Measurements from ENCODE around the gene DNM2. TPM values are rescaled to one million over a fixed set of nuclear protein-coding genes. Genes with fewer than 3 reads are reported as not detected.

DNM2 gene
- polyA plus RNA-seq, 2 of the 4 experiments (the other 2 are of a cell fraction), result 32.9 to 58.5 TPM

- ATAC-seq, result no peak
- Histone ChIP-seq H3K27ac (no peak overlapping the region), H3K4me2 (no peak overlapping the region), H3K9me3 (no peaks in the 10 kb centered on the region), H3K4me3 (no peak overlapping the region), H3K4me1 (no peaks in the 10 kb centered on the region)
- TF ChIP-seq HEYL (CRISPR knock-in tag; IDR thresholded peaks at IDR 0.05) (no peak), ZFP36 (IDR thresholded peaks at IDR 0.05; ENCODE audit: borderline replicate concordance, partially characterized antibody) (no peak), EP300 (IDR thresholded peaks at IDR 0.05) (no peak), USF2 (IDR thresholded peaks at IDR 0.05) (no peak), SREBF2 (IDR thresholded peaks at IDR 0.05) (no peak), CEBPB (IDR thresholded peaks at IDR 0.05) (no peak), KDM1A (IDR thresholded peaks at IDR 0.05; ENCODE audit: low read depth) (no peak), FOSL2 (IDR thresholded peaks at IDR 0.05) (no peak), FOSL2 (CRISPR knock-in tag; IDR thresholded peaks at IDR 0.05) (no peak), CTCF (IDR thresholded peaks at IDR 0.05) (no peak), ZNF302 (CRISPR knock-in tag; IDR thresholded peaks at IDR 0.05) (no peak), NFE2L2 (conservative IDR thresholded peaks at IDR 0.05; ENCODE audit: low read length) (no peak), MYC (IDR thresholded peaks at IDR 0.05; ENCODE audit: borderline replicate concordance, low read length) (no peak), RAD21 (conservative IDR thresholded peaks at IDR 0.05 in 1 of 2, IDR thresholded peaks at IDR 0.05 in 1 of 2) (no peak)
- TF ChIP-seq, protein P1, sequence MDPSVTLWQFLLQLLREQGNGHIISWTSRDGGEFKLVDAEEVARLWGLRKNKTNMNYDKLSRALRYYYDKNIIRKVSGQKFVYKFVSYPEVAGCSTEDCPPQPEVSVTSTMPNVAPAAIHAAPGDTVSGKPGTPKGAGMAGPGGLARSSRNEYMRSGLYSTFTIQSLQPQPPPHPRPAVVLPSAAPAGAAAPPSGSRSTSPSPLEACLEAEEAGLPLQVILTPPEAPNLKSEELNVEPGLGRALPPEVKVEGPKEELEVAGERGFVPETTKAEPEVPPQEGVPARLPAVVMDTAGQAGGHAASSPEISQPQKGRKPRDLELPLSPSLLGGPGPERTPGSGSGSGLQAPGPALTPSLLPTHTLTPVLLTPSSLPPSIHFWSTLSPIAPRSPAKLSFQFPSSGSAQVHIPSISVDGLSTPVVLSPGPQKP (IDR thresholded peaks at IDR 0.05; ENCODE audit: low read depth, low read length), result no peak
- WGBS (ENCODE audit: missing lambda C conversion rate), result 92% methylated on average over 10 of the region's 10 CpGs
- POLR2A ChIA-PET, result no interaction called here
- FAIRE-seq, result no peak
- DNase-seq (ENCODE audit: low read depth in 1 of 2, low spot score in 1 of 2), result no peak
- CTCF ChIA-PET, result interaction anchor here (1.0 kb wide), 1 partner anchor 9 kb away, joined by 4 read pairs; the partner anchor contains the start of gene DNM2
These were observed 8.4 kb downstream of the DNM2 start for GRCh38 chr19:10726268-10726667.

DNA sequence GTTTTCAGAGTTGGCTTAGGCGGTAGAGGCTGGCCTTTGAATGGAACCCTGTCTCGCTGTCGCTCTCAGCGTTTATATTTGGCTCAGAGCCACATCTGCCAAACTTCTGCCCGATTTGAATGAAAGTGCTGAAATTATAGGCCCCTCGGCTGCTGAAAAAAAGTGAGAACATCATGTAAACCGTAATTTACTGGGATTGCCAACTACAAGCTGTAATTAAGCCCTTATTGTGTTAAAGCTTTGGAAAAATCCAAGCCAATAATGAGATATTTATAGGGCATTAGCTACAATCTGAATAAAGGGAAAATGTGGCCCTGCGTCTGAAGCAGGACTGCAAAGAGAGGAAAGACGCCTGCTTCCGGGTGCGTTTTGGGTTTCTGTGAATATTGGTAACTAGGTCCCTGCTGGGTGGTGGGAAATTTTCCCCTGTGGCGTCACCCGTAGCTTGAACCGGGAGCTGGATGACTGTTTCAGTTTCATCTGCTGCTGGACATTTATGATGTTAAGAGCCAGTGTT is 9.9 kb downstream of the DNM2 start:
- ChIA-PET POLR2A (interaction anchor here (1.2 kb wide), 1 partner anchor 10 kb away, joined by 4 read pairs; the partner anchor contains the start of gene DNM2), CTCF (no interaction called here)
- no peak overlapping the region for H3K4me2 ChIP-seq
- no peak for FAIRE-seq
- no peak for ATAC-seq
- no peak overlapping the region for H3K4me3 ChIP-seq
- no peak for DNase-seq (ENCODE audit: low read depth in 1 of 2, low spot score in 1 of 2)
- H3K9me3 ChIP-seq, result no peaks in the 10 kb centered on the region
- WGBS (ENCODE audit: missing lambda C conversion rate), result 93% methylated on average over 14 of the region's 14 CpGs
- no peaks in the 10 kb centered on the region for H3K4me1 ChIP-seq
- no peak overlapping the region for H3K27ac ChIP-seq
- TF ChIP-seq HDAC2 (IDR thresholded peaks at IDR 0.05) (no peak), ZSCAN20 (CRISPR knock-in tag; IDR thresholded peaks at IDR 0.05) (no peak), ZFP36 (IDR thresholded peaks at IDR 0.05; ENCODE audit: borderline replicate concordance, partially characterized antibody) (no peak), CHD2 (IDR thresholded peaks at IDR 0.05; ENCODE audit: low read length, partially characterized antibody) (no peak), SREBF2 (IDR thresholded peaks at IDR 0.05) (no peak), HMGXB4 (CRISPR knock-in tag; IDR thresholded peaks at IDR 0.05; ENCODE audit: borderline replicate concordance) (no peak), ATOH8 (CRISPR knock-in tag; IDR thresholded peaks at IDR 0.05; ENCODE audit: low read depth) (no peak), HOXB5 (CRISPR knock-in tag; IDR thresholded peaks at IDR 0.05) (no peak), NFE2L2 (conservative IDR thresholded peaks at IDR 0.05; ENCODE audit: low read length) (no peak), GATA3 (IDR thresholded peaks at IDR 0.05; ENCODE audit: borderline replicate concordance) (no peak), PHF8 (IDR thresholded peaks at IDR 0.05; ENCODE audit: borderline replicate concordance, low read depth) (no peak), REST (IDR thresholded peaks at IDR 0.05) (no peak), BCL3 (IDR thresholded peaks at IDR 0.05) (no peak), POLR2AphosphoS2 (conservative IDR thresholded peaks at IDR 0.05; ENCODE audit: low read length) (no peak)
